ENCODE results near the gene SPDYC.

Gene SPDYC

GRCh38 chr11:65170058-65170534 lies at the start of gene SPDYC:
Gene SPDYC, plus strand, starts transcription at chr11:65170233. Its CDS starts 1,125 bp downstream, at chr11:65171358.
- H3K27ac ChIP-seq, result no peak within 1 kb of the TSS
- no peaks in the 10 kb centered on the region for H3K27me3 ChIP-seq (ENCODE audit: insufficient read depth, low read depth)
- no peaks in the 10 kb centered on the region for H3K79me2 ChIP-seq (ENCODE audit: insufficient read depth, low read depth)
- no peak for TF ChIP-seq CTCF (conservative IDR thresholded peaks at IDR 0.05; ENCODE audit: low read depth, low read length)
- H2AFZ ChIP-seq (ENCODE audit: low read depth), result peak within 1 kb of the TSS; percentile 1; the same call in 1 of the 2 replicates
- no peak within 1 kb of the TSS for H3K4me2 ChIP-seq
- H3K36me3 ChIP-seq (ENCODE audit: insufficient read depth), result no peaks in the 10 kb centered on the region
- H4K20me1 ChIP-seq (ENCODE audit: insufficient read depth), result no peaks in the 10 kb centered on the region
- H3K4me1 ChIP-seq (ENCODE audit: low read depth, poor library complexity, severe bottlenecking), result no peaks in the 10 kb centered on the region
- H3K9ac ChIP-seq, result no peak within 1 kb of the TSS
- no peak within 1 kb of the TSS for H3K4me3 ChIP-seq (IDR thresholded peaks at IDR 0.05; ENCODE audit: insufficient read depth, low read depth, low read length)

GRCh38 chr11:65120831-65121230 lies 49.2 kb upstream of the SPDYC start:
- Histone ChIP-seq H3K9ac (peak overlapping the region; percentile 86; the same call in 1 of the 2 replicates), H3K79me2 (ENCODE audit: insufficient read depth, low read depth) (peaks cover 66% of the 10 kb centered on the region), H2AFZ (ENCODE audit: low read depth) (no peak overlapping the region), H3K27ac (peak overlapping the region; percentile 59; the same call in 1 of the 2 replicates), H4K20me1 (ENCODE audit: insufficient read depth) (no peaks in the 10 kb centered on the region), H3K4me2 (peak overlapping the region; percentile 56), H3K4me1 (ENCODE audit: low read depth, poor library complexity, severe bottlenecking) (peaks cover 49% of the 10 kb centered on the region), H3K36me3 (ENCODE audit: insufficient read depth) (no peaks in the 10 kb centered on the region), H3K4me3 (IDR thresholded peaks at IDR 0.05; ENCODE audit: insufficient read depth, low read depth, low read length) (no peak overlapping the region), H3K27me3 (ENCODE audit: insufficient read depth, low read depth) (no peaks in the 10 kb centered on the region)
- no peak for TF ChIP-seq CTCF (conservative IDR thresholded peaks at IDR 0.05; ENCODE audit: low read depth, low read length)

GRCh38 chr11:65121447-65121864 lies 48.6 kb upstream of the SPDYC start:
- Histone ChIP-seq H3K9ac (peak overlapping the region; percentile 86), H4K20me1 (ENCODE audit: insufficient read depth) (no peaks in the 10 kb centered on the region), H3K79me2 (ENCODE audit: insufficient read depth, low read depth) (peaks cover 59% of the 10 kb centered on the region), H3K4me1 (ENCODE audit: low read depth, poor library complexity, severe bottlenecking) (peaks cover 42% of the 10 kb centered on the region), H2AFZ (ENCODE audit: low read depth) (no peak overlapping the region), H3K4me2 (peak overlapping the region; percentile 56), H3K27ac (peak overlapping the region; percentile 59), H3K4me3 (IDR thresholded peaks at IDR 0.05; ENCODE audit: insufficient read depth, low read depth, low read length) (no peak overlapping the region), H3K36me3 (ENCODE audit: insufficient read depth) (no peaks in the 10 kb centered on the region), H3K27me3 (ENCODE audit: insufficient read depth, low read depth) (no peaks in the 10 kb centered on the region)
- TF ChIP-seq CTCF (conservative IDR thresholded peaks at IDR 0.05; ENCODE audit: low read depth, low read length), result no peak

- Histone ChIP-seq H3K79me2 (ENCODE audit: insufficient read depth, low read depth) (peaks cover 53% of the 10 kb centered on the region), H3K27ac (peak within 1 kb of the TSS; percentile 59), H3K4me2 (peak within 1 kb of the TSS; percentile 96), H3K4me3 (IDR thresholded peaks at IDR 0.05; ENCODE audit: insufficient read depth, low read depth, low read length) (no peak within 1 kb of the TSS), H2AFZ (ENCODE audit: low read depth) (peak within 1 kb of the TSS; percentile 51), H3K9ac (peak within 1 kb of the TSS; percentile 86), H3K36me3 (ENCODE audit: insufficient read depth) (no peaks in the 10 kb centered on the region; the same call in 1 of the 2 replicates), H4K20me1 (ENCODE audit: insufficient read depth) (no peaks in the 10 kb centered on the region), H3K4me1 (ENCODE audit: low read depth, poor library complexity, severe bottlenecking) (peaks cover 39% of the 10 kb centered on the region), H3K27me3 (ENCODE audit: insufficient read depth, low read depth) (no peaks in the 10 kb centered on the region)
- no peak for TF ChIP-seq CTCF (conservative IDR thresholded peaks at IDR 0.05; ENCODE audit: low read depth, low read length)
Observed at GRCh38 chr11:65121865-65122696, 48.0 kb upstream of the SPDYC start, which contains the start of the genes FAU and MRPL49. Gene FAU, minus strand, starts transcription at chr11:65122134. Its CDS starts 321 bp downstream, at chr11:65121813. Gene MRPL49, plus strand, starts transcription at chr11:65122321. Its CDS starts 26 bp downstream, at chr11:65122347.
